Vagina (tissue), 2 donors: ENCODE results near the gene MINAR1. TPM values are rescaled to one million over a fixed set of nuclear protein-coding genes. Genes with fewer than 3 reads are reported as not detected.

Source experiments
- DNase-seq, 2 donors: peaks; one replicate each; pipeline ENCODE4 v3.0.0-alpha.2; 2017; ENCODE audit errors: extremely low spot score in 2 of 2
- H3K27ac ChIP-seq: fragments of 200-600 bp; sonication (generic); one replicate; pipeline ENCODE4 v1.5.1; 2019
- H3K27me3 ChIP-seq: fragments of 200-600 bp; sonication (generic); one replicate; pipeline ENCODE4 v1.5.1; 2019
- H3K36me3 ChIP-seq, 2 donors: fragments of 200-600 bp; sonication (generic); one replicate each; pipeline ENCODE4 v1.5.1; 2017 to 2019
- H3K4me1 ChIP-seq: fragments of 200-600 bp; sonication (generic); one replicate; pipeline ENCODE4 v1.5.1; 2019
- H3K4me3 ChIP-seq, 2 donors: fragments of 200-600 bp; sonication (generic); 1 replicate in 1 of 2; 2 replicates in 1 of 2; pipeline ENCODE4 v1.5.1; 2016 to 2019
- H3K9me3 ChIP-seq: fragments of 200-600 bp; sonication (generic); one replicate; pipeline ENCODE4 v1.5.1; 2019
- CTCF ChIP-seq, 3 experiments: fragments of 450-650 bp in 2 of 3; fragments of 200-600 bp in 1 of 3; sonication (generic) in 1 of 3; IDR thresholded peaks; one replicate each; pipeline ENCODE4 v1.5.1; 2017 to 2019; ENCODE audit warnings: antibody characterized with exemption in 3 of 3, mild to moderate bottlenecking in 2 of 3, moderate library complexity in 2 of 3
- POLR2A ChIP-seq, 2 donors: fragments of 450-650 bp; IDR thresholded peaks; one replicate each; pipeline ENCODE4 v1.6.1; 2017; ENCODE audit warnings: antibody characterized with exemption in 2 of 2, mild to moderate bottlenecking in 2 of 2, moderate library complexity in 2 of 2
- POLR2AphosphoS5 ChIP-seq, 2 donors: sonication (generic); formaldehyde crosslinking; IDR thresholded peaks; one replicate each; pipeline ENCODE4 v1.9.0; 2017; ENCODE audit warnings: antibody characterized with exemption in 2 of 2, mild to moderate bottlenecking in 2 of 2, low read depth in 1 of 2; ENCODE audit not compliant: insufficient read depth in 1 of 2
- intact Hi-C: fragments of 100-400 bp; cut with DNase I; formaldehyde crosslinking; loops from one replicate; pipeline ENCODE4 v1.15.1; 2023
- total RNA-seq: library from RNA; depleted of rRNA; stranded (reverse); fragments of >200 nt; gene quantifications from one replicate; pipeline ENCODE4 v1.2.3, GENCODE V29; 2016

Gene MINAR1
- total RNA-seq, 1 donor from 2014 or later = 0.74 TPM

GRCh38 chr15:79442911-79443310 is 10.8 kb downstream of the MINAR1 start:
- intact Hi-C loops = no loop called here
- TF ChIP-seq POLR2A (IDR thresholded peaks at IDR 0.05) = no peak
- no peak for TF ChIP-seq CTCF (IDR thresholded peaks at IDR 0.05)
- no peak for TF ChIP-seq POLR2AphosphoS5 (IDR thresholded peaks at IDR 0.05; ENCODE audit: insufficient read depth in 1 of 2, low read depth in 1 of 2)
- DNase-seq = no peak
- Histone ChIP-seq H3K4me3 (no peak overlapping the region), H3K9me3 (no peaks in the 10 kb centered on the region), H3K36me3 (no peaks in the 10 kb centered on the region), H3K27me3 (no peaks in the 10 kb centered on the region), H3K27ac (no peak overlapping the region), H3K4me1 (no peaks in the 10 kb centered on the region)

GRCh38 chr15:79447060-79447459 is 14.9 kb downstream of the MINAR1 start:
- DNase-seq = no peak
- no peak for TF ChIP-seq POLR2A (IDR thresholded peaks at IDR 0.05)
- TF ChIP-seq CTCF (IDR thresholded peaks at IDR 0.05) = no peak
- TF ChIP-seq POLR2AphosphoS5 (IDR thresholded peaks at IDR 0.05; ENCODE audit: insufficient read depth in 1 of 2, low read depth in 1 of 2) = no peak
- intact Hi-C loops = no loop called here
- Histone ChIP-seq H3K4me3 (no peak overlapping the region), H3K9me3 (no peaks in the 10 kb centered on the region), H3K27ac (no peak overlapping the region), H3K4me1 (no peaks in the 10 kb centered on the region), H3K36me3 (no peaks in the 10 kb centered on the region), H3K27me3 (no peaks in the 10 kb centered on the region)

- no peak for DNase-seq
- intact Hi-C loops = no loop called here
- H3K4me3 ChIP-seq = no peak overlapping the region
- TF ChIP-seq POLR2AphosphoS5 (IDR thresholded peaks at IDR 0.05; ENCODE audit: insufficient read depth in 1 of 2, low read depth in 1 of 2) (no peak), CTCF (IDR thresholded peaks at IDR 0.05) (no peak), POLR2A (IDR thresholded peaks at IDR 0.05) (no peak)
- H3K4me1 ChIP-seq = no peaks in the 10 kb centered on the region
- H3K36me3 ChIP-seq = no peaks in the 10 kb centered on the region
- no peak overlapping the region for H3K27ac ChIP-seq
- H3K27me3 ChIP-seq = no peaks in the 10 kb centered on the region
- H3K9me3 ChIP-seq = no peaks in the 10 kb centered on the region
Measured at GRCh38 chr15:79450648-79451047, 18.5 kb downstream of the MINAR1 start.

GRCh38 chr15:79451361-79451999 is 19.3 kb downstream of the MINAR1 start:
- no peaks in the 10 kb centered on the region for H3K27me3 ChIP-seq
- H3K9me3 ChIP-seq = no peaks in the 10 kb centered on the region
- no peak for DNase-seq
- TF ChIP-seq CTCF (IDR thresholded peaks at IDR 0.05) = no peak
- no peak for TF ChIP-seq POLR2A (IDR thresholded peaks at IDR 0.05)
- TF ChIP-seq POLR2AphosphoS5 (IDR thresholded peaks at IDR 0.05; ENCODE audit: insufficient read depth in 1 of 2, low read depth in 1 of 2) = no peak
- no peaks in the 10 kb centered on the region for H3K4me1 ChIP-seq
- no peaks in the 10 kb centered on the region for H3K36me3 ChIP-seq
- H3K27ac ChIP-seq = no peak overlapping the region
- intact Hi-C loops = no loop called here
- H3K4me3 ChIP-seq = no peak overlapping the region

- Histone ChIP-seq H3K27ac (no peak overlapping the region), H3K4me3 (no peak overlapping the region), H3K27me3 (no peaks in the 10 kb centered on the region), H3K4me1 (no peaks in the 10 kb centered on the region), H3K36me3 (no peaks in the 10 kb centered on the region), H3K9me3 (no peaks in the 10 kb centered on the region)
- TF ChIP-seq POLR2AphosphoS5 (IDR thresholded peaks at IDR 0.05; ENCODE audit: insufficient read depth in 1 of 2, low read depth in 1 of 2) = no peak
- no peak for TF ChIP-seq CTCF (IDR thresholded peaks at IDR 0.05)
- no peak for TF ChIP-seq POLR2A (IDR thresholded peaks at IDR 0.05)
- intact Hi-C loops = no loop called here
- no peak for DNase-seq
Measured at GRCh38 chr15:79452244-79453051, 20.3 kb downstream of the MINAR1 start.
